HL-60 (cell line): Measurements from ENCODE around the gene GLI2.

Source experiments
- DNase-seq, 2 experiments: peaks; one replicate each; pipeline ENCODE4 v3.0.0-alpha.2; 2010 to 2020; ENCODE audit warnings: low read depth in 1 of 2, low spot score in 1 of 2
- H3K27ac ChIP-seq: fragments of 250-450 bp; sonication (Bioruptor Pico); replicated peaks from 2 replicates; pipeline ENCODE4 v1.5.1; 2020; ENCODE audit warnings: mild to moderate bottlenecking, moderate library complexity
- H3K27me3 ChIP-seq: fragments of 250-450 bp; sonication (Bioruptor Pico); 2 replicates; pipeline ENCODE4 v1.5.1; 2021; ENCODE audit warnings: mild to moderate bottlenecking, moderate library complexity; ENCODE audit not compliant: insufficient read depth, poor library complexity, severe bottlenecking
- H3K4me3 ChIP-seq: replicated peaks from 2 replicates; pipeline ENCODE4 v1.5.1; 2011; ENCODE audit warnings: mild to moderate bottlenecking, control low read depth, low read length; ENCODE audit not compliant: insufficient read depth
- CTCF ChIP-seq: IDR thresholded peaks from one replicate; pipeline ENCODE4 v1.5.1; 2011; ENCODE audit warnings: low read length, control low read depth, inconsistent platforms; ENCODE audit not compliant: insufficient read depth
- GABPA ChIP-seq: IDR thresholded peaks from 2 replicates; pipeline ENCODE4 v1.6.1; 2012; ENCODE audit warnings: low read depth
- POLR2AphosphoS5 ChIP-seq: IDR thresholded peaks from 2 replicates; pipeline ENCODE4 v1.6.1; 2012; ENCODE audit warnings: low read depth
- REST ChIP-seq: IDR thresholded peaks from 2 replicates; pipeline ENCODE4 v1.6.1; 2012; ENCODE audit warnings: low read depth; ENCODE audit not compliant: insufficient replicate concordance
- SPI1 ChIP-seq: IDR thresholded peaks from 2 replicates; pipeline ENCODE4 v1.6.1; 2012; ENCODE audit warnings: low read depth, mild to moderate bottlenecking, borderline replicate concordance

GLI2 gene

GRCh38 chr2:120699292-120699691 is 36.4 kb upstream of the GLI2 start:
- no peak overlapping the region for H3K27ac ChIP-seq

GRCh38 chr2:120700659-120701058 is 35.0 kb upstream of the GLI2 start:
- DNase-seq = no peak
- H3K4me3 ChIP-seq = no peak overlapping the region
- no peak overlapping the region for H3K27ac ChIP-seq
- peaks cover 11% of the 10 kb centered on the region for H3K27me3 ChIP-seq
- no peak for TF ChIP-seq SPI1
- no peak for TF ChIP-seq CTCF
- no peak for TF ChIP-seq REST
- TF ChIP-seq POLR2AphosphoS5 = no peak
- TF ChIP-seq GABPA = no peak

More at GRCh38 chr2:120699292-120699691, 36.4 kb upstream of the GLI2 start:
- H3K4me3 ChIP-seq = no peak overlapping the region
- no peak for TF ChIP-seq GABPA
- TF ChIP-seq CTCF = no peak
- TF ChIP-seq SPI1 = no peak
- TF ChIP-seq POLR2AphosphoS5 = no peak
- TF ChIP-seq REST = no peak
- peaks cover 11% of the 10 kb centered on the region for H3K27me3 ChIP-seq
- no peak for DNase-seq

GRCh38 chr2:120701096-120701495 is 34.6 kb upstream of the GLI2 start:
- H3K27me3 ChIP-seq = peaks cover 7% of the 10 kb centered on the region
- H3K4me3 ChIP-seq = no peak overlapping the region
- H3K27ac ChIP-seq = no peak overlapping the region
- no peak for TF ChIP-seq SPI1
- DNase-seq = no peak

GRCh38 chr2:120701499-120701898 is 34.2 kb upstream of the GLI2 start:
- no peak for TF ChIP-seq POLR2AphosphoS5
- no peak for TF ChIP-seq GABPA
- no peak for TF ChIP-seq SPI1
- TF ChIP-seq REST = no peak
- TF ChIP-seq CTCF = no peak
- no peak overlapping the region for H3K27ac ChIP-seq
- no peak for DNase-seq
- no peak overlapping the region for H3K4me3 ChIP-seq
- peaks cover 4% of the 10 kb centered on the region for H3K27me3 ChIP-seq
